NK-92 (cell line): ENCODE measurements around the gene NAA10.

Experiments
- DNase-seq: peaks from one replicate; lab custom pipeline; 2025; ENCODE audit not compliant: unreplicated experiment; lab: John Stamatoyannopoulos, UW

NAA10 gene

DNA sequence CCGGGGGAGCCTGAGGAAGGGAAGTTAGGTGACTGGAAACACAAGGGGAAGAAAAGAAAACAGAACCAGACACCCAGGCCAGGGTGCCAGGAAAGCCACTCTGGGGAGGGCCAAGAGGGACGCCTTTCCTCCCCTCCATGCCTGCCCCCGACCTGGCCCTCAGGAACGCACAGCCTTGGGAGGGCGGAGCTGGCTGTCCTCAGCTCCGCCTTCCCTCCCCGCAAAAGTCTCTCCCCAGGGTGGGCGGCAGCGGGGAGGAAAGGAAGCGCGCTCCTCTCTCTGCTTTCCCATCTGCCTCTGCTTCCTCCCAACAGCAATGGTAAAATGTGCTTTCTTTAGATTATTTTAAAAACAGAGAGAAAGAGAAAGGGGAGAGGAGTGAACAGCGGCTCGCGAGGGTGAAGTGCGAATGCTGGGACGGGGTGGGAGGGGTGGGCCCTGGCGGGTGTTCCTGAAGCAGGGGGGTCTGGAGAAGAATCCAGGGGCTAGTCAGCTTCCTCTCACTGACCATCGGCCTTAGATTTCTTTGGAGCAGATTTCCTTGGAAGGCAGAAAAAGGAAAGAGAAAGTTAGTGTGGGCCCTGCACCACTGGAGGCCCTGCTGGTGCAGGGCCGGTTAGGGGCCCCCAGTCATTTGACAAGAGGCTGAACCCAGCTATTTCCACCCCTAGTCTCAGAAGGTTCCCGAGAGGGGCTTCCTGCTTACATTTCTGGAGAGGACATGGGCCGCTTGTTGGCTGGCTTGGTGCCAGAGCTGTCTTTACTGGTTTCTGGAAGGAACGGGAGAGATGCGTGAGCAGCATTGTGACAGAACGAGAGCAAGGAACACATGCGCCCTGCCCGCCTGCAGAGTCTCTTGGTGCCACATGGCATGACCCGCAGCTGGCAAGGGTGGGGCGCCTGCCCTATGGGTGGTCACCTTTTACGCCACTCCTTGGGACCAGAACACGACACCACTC lies 14.3 kb upstream of the NAA10 start:
- no peak for DNase-seq

DNA sequence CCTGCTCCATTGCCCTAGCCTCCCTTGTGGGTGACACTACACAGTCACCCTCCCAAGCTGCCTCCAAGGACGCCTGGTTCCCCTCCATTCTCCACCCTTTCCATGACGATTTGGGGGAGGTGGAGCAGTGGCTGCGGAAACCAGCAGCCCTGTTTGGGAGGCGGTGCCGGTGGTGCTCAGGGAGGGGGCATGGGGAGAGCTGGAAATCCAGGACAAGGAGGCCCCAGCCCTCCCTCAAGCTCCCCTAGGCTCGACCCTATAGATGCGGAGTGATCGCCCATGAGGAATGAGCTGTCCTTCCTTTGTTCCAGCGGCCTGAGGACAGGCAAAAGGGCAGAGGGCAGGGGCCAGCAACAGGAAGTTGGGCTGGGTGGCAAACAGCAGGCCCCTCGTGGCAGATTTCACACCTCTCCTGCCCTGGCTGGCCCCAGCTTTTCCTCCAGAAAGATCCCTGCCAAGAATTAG lies 13.2 kb upstream of the NAA10 start:
- DNase-seq, result no peak

DNA sequence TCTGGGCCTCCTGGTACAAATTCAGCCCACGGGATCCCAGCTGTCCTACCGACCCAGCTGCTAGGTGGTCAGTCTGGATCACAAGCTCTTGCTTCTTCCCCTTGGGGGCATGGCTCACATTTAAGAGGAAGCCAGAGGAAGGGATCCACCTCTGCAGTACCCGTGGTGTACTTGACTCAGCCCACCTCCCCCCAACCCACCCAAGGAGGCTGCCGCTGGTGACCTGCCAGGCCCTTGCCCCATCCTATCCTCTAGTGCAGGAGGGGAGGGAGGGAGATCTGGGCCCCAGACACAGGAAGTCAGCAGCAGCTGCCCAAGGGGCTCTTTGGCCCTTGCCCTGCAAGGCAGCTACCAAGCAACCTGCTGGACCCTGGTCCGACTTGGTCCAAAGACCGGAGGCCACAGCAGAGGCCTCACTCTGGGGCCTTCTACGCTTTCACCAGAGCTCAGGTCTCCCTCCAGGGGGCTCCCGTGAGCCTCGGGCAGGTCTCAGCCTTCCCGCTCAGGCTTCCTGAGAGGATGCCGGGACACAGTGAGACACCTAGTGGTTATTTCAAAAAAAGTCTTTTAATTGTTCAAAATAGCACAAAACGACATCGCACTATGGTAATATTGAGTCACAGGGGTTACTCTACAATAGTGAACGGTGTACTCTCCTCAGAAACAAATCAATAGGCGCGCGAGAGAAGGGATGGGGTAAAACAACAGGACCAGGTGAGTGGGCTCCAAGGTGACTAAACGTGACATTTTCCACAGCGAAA lies 12.4 kb upstream of the NAA10 start:
- DNase-seq, result no peak

DNA sequence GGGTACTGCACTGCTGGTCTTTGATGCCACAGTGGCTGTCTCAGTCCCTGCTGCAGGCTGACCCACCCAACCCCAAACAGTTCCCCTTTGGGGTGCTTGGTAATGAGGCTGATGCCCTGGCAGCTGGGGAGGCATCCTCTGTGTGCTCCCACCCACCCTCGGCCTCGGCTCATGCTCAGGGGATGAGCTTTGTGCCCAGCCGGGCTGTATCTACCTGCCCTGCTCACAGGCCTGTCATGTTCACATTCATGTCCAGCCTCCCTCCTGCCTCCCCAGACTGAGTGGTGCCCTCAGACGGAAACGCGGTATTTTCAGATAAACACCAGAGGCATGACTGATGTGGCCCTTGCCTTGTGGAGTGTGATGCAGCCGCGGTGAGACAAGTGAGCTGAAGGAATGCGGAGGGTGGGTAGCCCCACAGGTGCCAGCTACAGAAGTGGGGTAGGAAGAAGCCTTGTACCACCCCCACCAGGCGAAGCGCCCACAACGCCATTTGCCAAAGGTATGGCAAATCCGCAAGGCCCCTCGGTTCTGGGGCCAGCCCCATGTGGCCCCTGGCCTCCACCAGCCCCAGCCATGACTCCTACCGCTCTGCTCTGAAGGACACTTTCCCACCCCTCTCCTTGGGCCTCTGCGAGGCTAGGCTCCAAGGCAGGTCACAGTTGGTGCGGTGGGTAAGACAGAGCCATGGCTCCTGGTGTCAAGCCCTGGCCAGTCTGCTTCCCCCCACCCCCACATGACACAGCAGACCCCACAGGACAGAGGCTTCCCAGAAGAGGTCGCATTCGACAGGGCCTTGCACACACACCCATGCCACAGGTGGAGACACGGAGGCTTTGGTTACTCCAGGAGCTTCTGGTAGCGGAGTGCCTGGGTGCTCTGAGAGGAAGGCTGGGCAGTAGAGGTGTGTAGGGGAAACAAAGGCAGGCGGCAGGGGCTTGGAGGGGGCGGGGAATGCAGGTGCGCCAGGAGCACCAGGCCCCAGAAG lies 11.4 kb upstream of the NAA10 start:
- no peak for DNase-seq

DNA sequence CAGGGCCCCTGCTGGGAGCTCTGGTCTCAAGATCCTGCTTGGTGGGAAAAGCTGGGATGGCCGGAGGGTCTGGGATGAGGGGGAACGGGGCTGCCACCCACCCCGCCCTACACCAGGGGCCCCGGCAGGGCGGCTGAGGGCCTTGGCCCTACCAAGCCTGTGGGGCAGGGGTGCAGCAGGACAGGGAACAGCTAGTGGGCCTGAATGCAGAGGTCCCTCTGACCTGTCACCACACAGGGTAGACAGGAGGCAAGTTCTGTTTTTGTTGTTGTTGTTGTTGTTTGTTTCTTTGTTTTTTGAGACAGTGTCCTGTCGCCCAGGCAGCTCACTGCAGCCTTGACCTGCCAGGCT lies 9.9 kb upstream of the NAA10 start:
- no peak for DNase-seq

DNA sequence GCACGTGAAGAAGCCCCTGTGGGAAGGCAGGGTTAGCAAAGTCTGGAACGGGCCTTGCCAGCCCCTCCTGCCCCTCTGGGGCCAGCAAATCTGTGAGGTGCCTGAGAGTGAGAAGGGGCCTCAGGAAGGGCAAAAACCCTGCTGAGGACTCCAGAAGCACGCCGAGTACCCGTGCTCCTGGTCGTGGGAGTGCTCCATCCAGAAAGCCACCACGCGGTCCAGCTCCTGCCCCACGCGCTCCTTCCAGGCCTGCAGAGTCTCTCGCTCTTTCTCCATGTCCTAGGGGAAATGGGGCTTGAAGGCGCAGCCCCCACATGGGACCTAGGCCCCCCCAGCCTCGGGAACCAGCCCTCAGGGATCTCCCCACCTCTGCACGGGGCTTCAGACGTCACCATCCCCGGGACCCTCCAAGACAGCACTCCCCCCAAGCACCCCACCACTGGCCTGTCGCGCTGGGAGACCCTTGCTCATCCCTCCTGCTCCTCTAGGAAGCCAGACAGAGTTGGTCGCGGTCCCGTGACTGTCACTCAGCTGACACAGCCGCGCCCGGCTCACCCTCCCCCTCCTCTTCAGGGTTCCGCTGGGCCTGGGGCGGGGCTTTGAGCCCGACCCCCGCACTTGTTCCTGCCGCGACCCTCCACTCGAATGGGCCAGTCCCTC lies 9.4 kb upstream of the NAA10 start, which contains the start of gene RENBP:
Gene RENBP, minus strand, starts transcription at position 504 of the 660 bp plus-strand sequence. Its CDS starts 33 bp downstream, at position 471.
- no peak for DNase-seq

DNA sequence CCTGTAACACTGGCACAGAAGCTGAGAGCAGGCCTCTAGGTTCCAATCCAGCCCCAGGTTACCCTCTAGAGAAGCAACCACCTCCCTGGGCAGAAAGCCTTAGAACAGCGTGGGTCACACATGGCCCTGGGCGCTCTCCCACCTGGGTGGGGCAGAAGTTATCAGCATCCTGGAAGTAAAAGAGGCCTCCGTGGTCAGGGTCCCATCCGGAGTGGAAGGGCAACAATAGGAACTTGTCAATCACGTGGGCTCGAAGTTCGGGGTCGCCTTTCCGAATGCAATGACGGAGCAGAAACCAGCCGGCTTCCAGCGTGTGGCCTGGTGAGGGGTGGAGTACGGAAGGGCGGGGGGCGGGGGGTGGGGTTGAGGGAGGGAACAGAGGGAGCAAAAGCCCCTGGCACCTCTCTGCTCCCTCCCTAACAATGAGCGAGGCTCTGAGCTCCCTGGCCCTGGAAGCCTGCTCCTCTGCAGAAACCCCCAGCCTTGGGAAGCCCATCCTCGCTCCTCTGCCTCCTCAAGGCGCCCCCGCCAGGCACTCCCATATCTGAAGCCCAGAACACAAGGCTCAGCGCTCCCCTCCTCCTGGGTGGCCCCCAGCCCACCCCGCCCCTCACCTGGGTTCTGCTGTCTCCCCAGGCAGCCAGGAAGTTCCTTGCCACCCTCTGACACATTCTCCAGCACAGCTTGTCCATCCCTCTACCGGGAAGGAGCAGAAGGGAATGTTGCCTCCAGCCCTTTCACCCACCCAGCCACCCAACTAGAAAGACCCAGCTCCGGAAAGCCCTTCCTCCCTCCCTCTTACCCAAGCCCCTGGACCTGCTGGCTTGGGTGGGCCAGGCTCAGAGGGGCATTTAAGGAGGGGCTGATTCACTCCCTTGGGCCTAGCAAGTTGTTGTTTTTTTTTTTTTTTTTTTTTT lies 6.8 kb upstream of the NAA10 start:
- DNase-seq, result no peak

DNA sequence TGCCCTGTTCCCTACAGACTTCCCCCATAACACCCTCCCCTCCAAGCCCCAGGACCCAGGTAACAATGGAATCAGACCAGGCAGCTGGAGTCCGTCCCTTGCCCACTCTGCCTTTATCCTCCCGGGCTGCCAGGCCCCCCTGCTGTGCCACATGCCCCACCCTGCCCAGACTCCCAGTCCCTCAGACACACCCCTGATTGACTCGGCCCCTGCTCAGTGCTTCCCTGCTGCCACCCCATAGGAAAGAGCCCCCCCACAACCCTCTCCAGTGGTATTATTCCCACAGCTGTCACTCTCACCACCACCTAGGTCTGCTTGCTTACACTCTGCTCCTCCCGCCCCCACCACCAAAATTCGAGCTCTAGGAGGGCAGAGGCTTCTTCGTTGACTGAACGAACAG lies 4.7 kb upstream of the NAA10 start:
- DNase-seq, result no peak

DNA sequence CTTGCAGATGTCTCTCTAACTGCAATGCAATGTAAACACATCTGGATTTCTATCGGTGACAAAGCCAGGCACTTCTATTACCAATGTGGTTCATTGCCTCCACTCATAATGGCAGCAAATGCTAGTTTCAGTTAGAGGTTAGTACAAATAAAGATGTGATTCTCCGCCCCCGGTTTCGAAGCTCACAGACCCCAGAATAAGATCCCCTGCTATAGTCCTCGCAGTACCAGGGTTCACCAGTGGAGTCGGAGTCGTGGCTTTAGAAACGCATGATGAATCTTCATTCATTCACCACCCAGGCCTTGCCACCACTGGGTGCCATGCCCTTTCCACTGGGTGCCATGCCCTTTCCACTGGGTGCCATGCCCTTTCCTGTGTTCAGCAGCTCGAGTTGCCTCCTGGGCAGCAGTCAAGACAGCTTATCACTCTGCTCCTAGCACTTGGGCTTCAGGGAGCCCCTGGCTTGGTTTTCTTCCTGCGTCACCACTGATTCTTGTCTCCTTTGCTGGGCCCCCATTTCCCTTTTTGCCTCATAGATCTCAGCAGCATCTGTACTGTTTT lies 3.5 kb upstream of the NAA10 start:
- no peak for DNase-seq

DNA sequence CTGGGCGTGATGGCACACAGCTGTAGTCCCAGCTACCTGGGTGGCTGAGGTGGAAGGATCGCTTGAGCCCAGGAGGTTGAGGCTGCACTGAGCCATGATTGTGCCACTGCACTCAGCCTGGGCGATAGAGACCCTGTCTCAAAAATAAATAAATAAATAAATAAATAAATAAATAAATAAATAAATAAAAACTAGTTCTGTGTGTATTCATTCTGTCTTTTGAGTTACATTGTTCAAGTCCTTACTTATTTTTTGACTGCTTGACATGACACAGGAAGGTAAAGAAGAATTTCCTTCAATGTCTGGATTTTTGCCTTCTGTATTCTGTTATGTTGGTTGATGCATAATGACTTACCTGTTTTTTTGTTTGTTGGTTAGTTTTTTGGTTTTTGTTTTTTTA lies 2.2 kb upstream of the NAA10 start:
- DNase-seq, result no peak

DNA sequence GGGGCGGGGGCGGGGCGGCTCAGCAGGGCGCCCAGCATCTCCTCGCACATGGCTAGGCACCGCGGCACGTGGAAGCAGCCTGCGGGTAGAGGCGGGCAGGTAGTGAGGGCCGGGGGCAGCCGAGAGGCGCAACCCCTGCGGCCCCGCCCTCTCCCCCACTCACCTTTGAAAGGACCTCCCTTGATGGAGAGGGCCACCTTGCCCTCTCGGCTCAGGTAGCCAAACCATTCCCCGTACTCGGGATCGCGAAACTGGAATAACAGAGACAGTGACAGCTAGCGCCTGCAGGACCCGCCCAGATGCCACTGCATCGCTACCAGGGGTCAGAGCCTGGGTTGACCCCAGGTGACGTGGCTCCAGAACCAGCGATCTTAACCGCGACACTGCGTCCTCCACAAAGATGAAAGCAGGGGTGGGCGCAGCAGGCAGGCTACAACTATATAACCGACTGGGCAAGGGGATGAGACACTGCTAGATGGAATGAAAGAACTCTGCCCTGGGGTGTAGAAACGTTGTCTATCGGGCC lies 552 bp upstream of the NAA10 start:
- no peak for DNase-seq

DNA sequence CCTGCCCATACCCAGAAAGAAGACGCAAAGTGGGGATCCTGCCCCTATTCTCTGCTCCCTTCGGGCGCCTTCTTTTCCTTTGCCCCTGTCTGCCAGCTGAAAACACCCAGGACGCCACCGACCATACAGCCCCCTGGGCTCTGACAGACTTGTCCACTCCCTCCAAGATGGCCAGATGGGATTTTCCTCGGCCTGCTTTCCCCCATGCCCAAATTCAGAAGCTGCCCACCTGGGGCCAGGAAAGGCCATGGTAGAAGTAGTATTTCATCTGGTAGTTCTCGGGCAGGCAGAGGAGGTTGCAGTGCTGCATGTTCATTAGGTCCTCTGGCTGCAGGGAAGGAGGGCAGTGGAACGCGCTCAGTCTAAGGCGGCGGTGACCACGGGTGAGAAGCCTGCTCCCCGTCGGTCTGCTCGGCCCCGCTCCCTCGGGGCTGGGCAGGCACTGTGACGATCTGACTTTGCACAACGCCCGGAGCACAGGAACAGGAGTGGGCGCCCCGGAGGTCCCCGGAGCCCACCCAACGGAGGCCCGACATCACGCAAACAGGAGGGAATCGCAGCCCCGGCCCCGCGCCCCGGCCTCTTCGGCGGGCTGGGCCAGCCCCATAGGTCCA lies 582 bp downstream of the NAA10 start:
- no peak for DNase-seq

DNA sequence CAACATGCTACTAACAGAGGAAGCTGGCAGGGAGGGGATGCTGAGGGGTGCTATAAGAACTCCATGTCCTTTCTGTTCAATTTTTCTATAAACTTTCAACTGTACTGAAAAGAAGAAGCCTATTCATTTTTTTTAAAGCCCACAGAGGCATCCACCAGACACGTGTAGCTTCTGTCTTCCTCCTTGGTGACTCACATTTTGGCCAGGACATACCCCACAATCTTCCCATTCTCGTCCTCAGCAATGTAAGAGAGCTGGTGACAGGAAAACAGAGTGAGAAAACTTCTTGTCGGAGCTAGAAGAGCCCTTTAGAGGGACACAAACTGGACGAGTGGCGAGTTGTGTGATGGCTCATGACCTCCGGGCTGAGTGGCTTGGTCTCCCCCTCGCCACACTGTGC lies 1.1 kb downstream of the NAA10 start:
- no peak for DNase-seq

DNA sequence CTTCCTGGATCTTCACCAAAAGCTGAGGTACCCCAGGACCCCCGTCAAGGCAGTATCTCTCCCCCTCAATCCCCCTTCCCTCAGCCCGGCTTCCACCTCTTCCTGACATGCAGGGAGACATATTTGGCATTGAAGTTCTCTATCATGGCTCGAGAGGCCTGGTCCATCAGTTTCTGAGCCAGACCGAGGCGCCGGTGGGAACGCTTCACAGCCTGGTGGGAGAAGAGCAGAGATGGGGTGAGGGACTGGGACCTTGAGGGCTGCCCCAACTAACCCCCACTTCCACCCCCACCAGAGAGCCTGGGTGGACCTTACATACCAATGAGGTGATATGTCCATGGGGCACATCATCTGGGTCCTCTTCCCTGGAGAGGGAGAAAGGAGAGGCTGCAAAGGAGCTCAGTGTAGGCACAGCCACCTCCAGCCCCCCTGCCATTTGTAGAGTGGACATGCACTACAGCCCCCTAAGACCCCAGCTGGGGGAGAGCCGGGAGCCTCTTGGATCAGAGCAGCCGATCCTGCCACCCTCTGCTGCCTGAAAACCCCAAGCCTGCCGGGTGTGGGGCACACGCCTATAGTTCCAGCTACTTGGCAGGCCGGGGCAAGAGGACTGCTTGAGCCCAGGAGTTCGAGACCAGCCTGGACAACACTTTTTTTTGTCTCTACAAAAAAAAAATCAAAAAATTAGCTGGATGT lies 2.5 kb downstream of the NAA10 start:
- DNase-seq, result no peak

DNA sequence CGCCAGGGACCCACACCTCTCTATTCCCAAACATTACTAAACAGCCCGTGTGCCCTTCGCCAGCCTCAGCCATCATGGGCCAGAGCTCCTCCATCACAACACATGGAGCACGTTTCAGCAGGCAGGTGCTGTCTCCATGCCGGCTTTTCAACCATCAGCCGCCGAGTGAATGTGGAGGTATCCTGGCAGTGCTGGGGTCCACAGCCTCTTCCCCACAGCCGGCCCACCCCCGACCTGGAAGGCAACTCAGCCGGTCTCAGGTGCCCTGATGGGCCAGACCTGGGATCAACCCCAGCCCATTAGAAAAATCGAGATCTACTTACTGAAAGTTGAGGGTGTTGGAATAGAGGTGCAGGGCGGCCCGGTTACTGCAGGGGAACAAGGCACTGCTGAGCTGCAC lies 3.1 kb downstream of the NAA10 start:
- DNase-seq, result no peak

DNA sequence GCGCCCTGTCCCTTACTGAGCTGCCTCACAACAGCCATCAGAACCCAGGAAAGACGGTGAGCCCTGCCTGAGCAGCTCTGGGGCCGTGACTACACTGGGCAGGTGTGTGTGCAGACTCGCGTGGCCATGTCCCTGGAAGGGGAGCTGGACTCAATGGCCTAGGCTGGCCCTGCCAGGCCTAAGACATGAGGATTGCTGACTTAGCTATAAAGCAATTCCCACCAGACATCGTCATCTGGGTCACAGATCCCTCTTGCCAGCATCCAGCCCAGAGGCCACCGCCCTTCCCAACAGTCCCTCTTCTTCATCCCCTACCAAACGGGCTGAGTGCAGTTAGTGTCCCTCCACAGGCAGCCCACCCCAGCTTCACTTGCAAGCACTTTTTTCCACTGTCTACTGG lies 3.7 kb downstream of the NAA10 start:
- DNase-seq, result no peak

DNA sequence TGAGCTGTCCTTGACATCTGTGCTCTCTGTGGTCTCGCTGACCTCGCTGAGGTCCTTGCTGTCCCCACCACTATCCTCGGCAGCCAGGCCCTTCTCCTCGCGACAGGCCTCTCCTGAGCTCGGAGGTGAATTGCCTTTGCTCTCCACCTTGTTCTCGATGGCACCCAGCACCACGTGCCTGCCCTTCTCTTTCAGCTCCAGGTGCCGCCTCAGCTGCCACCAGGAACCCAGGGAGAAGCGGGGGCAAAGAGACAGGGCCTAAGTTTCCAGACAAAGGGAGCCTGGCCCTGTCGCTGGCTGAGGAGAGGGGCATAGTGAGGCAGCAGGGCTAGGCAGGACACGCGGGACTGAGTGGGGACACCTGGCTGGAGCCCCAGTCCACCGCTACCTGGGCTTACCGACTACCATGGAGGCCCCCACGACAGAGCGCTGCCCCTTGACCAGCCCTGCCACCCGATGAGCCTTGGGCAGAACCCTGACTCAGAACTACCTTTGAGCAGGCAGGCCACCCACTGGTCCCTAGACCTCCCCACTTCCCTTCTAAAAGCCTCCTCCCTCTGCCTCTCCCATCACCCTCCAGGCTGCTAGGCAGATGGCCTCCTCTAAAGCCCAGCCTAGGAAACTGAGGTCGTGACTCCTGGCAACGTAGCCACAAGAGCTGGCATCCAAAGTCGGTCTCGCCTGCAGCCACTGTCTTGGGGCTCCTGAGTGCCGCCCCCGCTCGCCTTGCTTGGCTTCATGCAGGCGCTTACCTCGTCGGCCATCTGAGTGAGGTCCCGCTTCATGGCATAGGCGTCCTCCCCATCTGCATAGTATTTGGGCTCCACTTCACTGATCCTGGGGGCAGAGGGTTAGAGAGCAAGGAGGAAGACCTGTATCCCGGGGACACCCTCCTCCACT lies 4.6 kb downstream of the NAA10 start:
- no peak for DNase-seq
